Measurements from ENCODE around the gene SLC37A1. TPM values are rescaled to one million over a fixed set of nuclear protein-coding genes. Genes with fewer than 3 reads are reported as not detected.

The SLC37A1 gene
- total RNA-seq, 2 donors from 2014 or later, result 6.6 to 9.6 TPM

DNA sequence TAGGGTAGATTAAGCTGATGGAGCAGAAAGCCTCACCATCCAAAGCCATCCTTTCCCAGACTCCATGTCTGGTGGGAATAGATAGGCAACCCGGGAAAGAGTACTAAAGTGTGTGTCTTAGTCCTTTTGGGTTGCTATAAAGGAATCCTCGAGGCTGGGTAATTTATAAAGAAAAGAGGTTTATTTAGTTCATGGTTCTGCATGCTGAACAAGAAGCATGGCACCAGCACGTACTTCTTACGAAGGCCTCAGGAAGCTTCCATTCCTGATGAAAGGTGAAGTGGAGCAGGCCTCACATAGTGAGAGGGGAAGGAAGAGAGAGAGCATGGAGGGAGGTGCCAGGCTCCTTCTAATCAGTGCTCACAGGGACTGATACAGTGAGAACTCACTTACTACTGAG lies 6.2 kb upstream of the SLC37A1 start:
- H3K27me3 ChIP-seq (replicated peaks; ENCODE audit: insufficient read depth), result no peaks in the 10 kb centered on the region
- no peak overlapping the region for H3K27ac ChIP-seq
- H3K9me3 ChIP-seq, result no peaks in the 10 kb centered on the region
- H3K4me3 ChIP-seq, result no peak overlapping the region
- ATAC-seq (ENCODE audit: insufficient number of reproducible peaks, low FRiP score, low read depth), result no peak
- H3K4me1 ChIP-seq (ENCODE audit: control insufficient read depth in 1 of 2, low read depth in 2 of 2), result no peaks in the 10 kb centered on the region
- no peak for DNase-seq (ENCODE audit: low spot score)
- TF ChIP-seq, protein P1, sequence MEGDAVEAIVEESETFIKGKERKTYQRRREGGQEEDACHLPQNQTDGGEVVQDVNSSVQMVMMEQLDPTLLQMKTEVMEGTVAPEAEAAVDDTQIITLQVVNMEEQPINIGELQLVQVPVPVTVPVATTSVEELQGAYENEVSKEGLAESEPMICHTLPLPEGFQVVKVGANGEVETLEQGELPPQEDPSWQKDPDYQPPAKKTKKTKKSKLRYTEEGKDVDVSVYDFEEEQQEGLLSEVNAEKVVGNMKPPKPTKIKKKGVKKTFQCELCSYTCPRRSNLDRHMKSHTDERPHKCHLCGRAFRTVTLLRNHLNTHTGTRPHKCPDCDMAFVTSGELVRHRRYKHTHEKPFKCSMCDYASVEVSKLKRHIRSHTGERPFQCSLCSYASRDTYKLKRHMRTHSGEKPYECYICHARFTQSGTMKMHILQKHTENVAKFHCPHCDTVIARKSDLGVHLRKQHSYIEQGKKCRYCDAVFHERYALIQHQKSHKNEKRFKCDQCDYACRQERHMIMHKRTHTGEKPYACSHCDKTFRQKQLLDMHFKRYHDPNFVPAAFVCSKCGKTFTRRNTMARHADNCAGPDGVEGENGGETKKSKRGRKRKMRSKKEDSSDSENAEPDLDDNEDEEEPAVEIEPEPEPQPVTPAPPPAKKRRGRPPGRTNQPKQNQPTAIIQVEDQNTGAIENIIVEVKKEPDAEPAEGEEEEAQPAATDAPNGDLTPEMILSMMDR (IDR thresholded peaks at IDR 0.05), result no peak
- no peaks in the 10 kb centered on the region for H3K36me3 ChIP-seq

DNA sequence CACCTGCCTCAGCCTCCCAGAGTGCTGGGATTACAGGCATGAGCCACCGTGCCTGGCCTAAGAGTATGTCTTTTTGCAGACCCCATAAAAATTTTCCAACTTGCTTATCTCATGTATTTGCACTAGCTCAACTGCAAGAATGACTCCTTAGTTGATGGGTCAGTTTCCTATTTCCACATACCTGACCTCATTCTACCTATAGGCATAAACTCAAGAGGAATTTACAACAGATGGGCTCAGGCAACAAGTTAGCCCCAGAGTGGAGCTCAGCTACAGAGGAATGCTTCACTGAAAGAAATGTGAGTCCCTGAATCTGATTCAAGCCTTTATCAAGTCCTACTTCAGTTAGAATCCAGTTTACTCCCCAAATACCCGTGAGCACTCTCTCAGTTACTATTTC lies 5.3 kb upstream of the SLC37A1 start:
- Histone ChIP-seq H3K27ac (no peak overlapping the region), H3K4me3 (no peak overlapping the region), H3K4me1 (ENCODE audit: control insufficient read depth in 1 of 2, low read depth in 2 of 2) (no peaks in the 10 kb centered on the region), H3K27me3 (replicated peaks; ENCODE audit: insufficient read depth) (no peaks in the 10 kb centered on the region), H3K36me3 (no peaks in the 10 kb centered on the region), H3K9me3 (no peaks in the 10 kb centered on the region)
- TF ChIP-seq, protein P1 (IDR thresholded peaks at IDR 0.05), result no peak
- no peak for DNase-seq (ENCODE audit: low spot score)
- no peak for ATAC-seq (ENCODE audit: insufficient number of reproducible peaks, low FRiP score, low read depth)

DNA sequence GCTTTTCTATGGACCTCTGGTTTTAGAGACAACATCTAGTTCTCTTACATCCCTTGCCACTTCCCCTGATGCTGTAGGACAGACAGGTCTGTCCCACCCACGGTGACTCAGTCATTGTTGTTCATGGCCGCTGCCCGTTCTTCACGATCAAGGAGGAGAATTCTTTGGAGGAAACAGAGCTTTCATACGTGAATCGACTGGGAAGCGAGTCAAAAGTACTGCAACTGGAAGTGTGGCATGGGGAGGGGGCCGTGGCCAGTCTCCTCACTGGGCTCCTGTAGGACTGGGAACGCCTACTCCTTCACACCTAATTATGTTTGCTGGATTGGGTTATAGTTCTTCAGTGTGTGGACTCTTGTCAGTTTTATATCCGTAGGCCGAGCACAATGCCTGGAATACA lies 4.4 kb upstream of the SLC37A1 start:
- H3K27me3 ChIP-seq (replicated peaks; ENCODE audit: insufficient read depth), result no peaks in the 10 kb centered on the region
- TF ChIP-seq, protein P1 (IDR thresholded peaks at IDR 0.05), result no peak
- no peaks in the 10 kb centered on the region for H3K4me1 ChIP-seq (ENCODE audit: control insufficient read depth in 1 of 2, low read depth in 2 of 2)
- no peaks in the 10 kb centered on the region for H3K36me3 ChIP-seq
- ATAC-seq (ENCODE audit: insufficient number of reproducible peaks, low FRiP score, low read depth) (no peak), DNase-seq (ENCODE audit: low spot score) (no peak)
- no peak overlapping the region for H3K27ac ChIP-seq
- no peak overlapping the region for H3K4me3 ChIP-seq
- H3K9me3 ChIP-seq, result no peaks in the 10 kb centered on the region

DNA sequence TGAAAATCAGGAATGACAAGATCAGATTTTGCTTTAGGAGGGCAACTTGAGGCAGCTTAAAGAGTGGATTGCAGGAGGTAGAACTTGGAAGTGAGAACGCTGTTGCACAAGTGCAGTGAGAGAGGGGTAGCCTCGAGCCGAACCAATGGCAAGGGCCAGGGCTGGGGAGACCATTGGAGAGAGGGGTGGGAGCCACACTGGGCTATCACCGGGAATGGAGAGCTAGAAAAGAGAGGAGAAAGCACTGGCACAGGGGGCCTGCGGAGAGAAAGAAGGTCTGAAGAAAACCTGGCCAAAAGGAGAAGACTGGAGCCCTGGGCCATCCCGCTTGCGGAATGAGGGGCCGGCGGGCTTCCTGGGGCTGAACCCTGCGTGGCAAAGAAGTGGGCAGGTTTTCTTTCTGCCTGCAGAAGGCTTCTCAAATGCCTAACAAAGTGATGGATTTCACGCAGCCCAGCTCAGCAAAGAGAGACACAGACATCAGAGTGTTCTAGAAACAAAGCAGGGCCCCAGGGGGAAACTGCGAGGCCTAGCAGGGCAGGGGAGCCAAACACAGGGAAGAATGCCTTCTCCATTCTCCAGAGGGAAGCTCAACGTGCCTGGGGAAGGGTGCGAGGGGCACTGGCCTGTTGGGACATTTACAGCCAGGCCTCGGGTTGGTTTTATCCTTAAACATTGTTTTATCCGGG lies 1.2 kb upstream of the SLC37A1 start:
- TF ChIP-seq, protein P1 (IDR thresholded peaks at IDR 0.05), result no peak
- ATAC-seq (ENCODE audit: insufficient number of reproducible peaks, low FRiP score, low read depth), result no peak
- no peak for DNase-seq (ENCODE audit: low spot score)
- H3K4me3 ChIP-seq, result no peak overlapping the region
- no peak overlapping the region for H3K27ac ChIP-seq
- H3K27me3 ChIP-seq (replicated peaks; ENCODE audit: insufficient read depth), result no peaks in the 10 kb centered on the region
- no peaks in the 10 kb centered on the region for H3K9me3 ChIP-seq
- peaks cover 4 to 13% of the 10 kb centered on the region in 2 donors for H3K4me1 ChIP-seq (ENCODE audit: control insufficient read depth in 1 of 2, low read depth in 2 of 2)
- no peaks in the 10 kb centered on the region for H3K36me3 ChIP-seq

DNA sequence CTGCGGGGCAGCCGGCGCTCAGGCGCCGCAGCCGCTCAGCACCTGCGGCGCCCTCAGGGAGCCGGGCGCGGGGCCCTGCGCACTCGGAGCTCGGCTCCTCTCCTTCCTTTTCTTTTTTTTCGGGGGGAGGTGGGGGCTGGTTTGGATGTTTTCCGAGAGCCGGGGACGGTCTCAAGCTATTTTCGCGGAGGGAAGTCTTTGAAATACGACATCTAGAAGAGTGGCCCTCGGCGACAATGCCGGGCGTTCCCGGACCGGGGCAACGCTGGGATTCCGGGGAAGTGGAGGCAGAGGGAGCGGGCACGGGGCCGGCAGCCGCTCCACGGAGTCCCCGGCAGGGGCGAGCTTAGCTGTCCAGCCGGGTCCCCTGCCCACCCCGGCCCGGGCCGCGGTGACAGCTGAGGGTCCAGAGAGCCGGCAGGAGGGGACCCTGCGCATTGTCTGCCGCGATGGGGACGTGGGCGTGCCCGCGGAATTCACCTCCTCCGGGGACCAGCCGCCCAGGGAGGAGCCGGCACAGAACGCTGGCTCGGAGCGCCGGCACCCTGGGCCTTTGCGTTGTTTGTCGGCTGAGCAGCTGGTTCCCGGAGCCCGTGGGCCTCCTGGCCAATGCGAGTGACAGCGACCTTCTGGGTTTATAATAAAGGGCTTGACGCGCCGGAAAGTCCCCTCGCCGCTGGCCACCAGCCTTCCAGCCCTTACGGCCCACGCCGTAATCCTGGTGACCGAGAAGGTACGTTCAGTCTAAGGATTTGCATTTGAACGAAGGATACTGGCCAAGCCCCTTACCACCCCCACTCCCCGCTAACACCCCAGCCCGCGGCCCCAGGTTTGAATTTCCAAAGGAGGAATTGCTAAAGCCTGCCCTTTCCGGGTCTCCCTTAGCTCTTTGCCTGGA lies 582 bp downstream of the SLC37A1 start:
- no peaks in the 10 kb centered on the region for H3K27me3 ChIP-seq (replicated peaks; ENCODE audit: insufficient read depth)
- H3K27ac ChIP-seq, result peak overlapping the region; percentile 39 to 49
- peaks cover 4 to 13% of the 10 kb centered on the region in 2 donors for H3K4me1 ChIP-seq (ENCODE audit: control insufficient read depth in 1 of 2, low read depth in 2 of 2)
- peak overlapping the region; percentile 93 for H3K4me3 ChIP-seq
- TF ChIP-seq, protein P1 (IDR thresholded peaks at IDR 0.05), result no peak
- no peak for DNase-seq (ENCODE audit: low spot score)
- ATAC-seq (ENCODE audit: insufficient number of reproducible peaks, low FRiP score, low read depth), result peak; percentile 35
- no peaks in the 10 kb centered on the region for H3K9me3 ChIP-seq
- no peaks in the 10 kb centered on the region for H3K36me3 ChIP-seq

Measured in thoracic aorta (tissue), 2 donors.